Effector memory CD8-positive, alpha-beta T cell (primary cell): Measurements from ENCODE around the gene C18orf32.
"Not testable (repeated sequence)": the region's sequence is repeated elsewhere in the genome, so short reads cannot be mapped to it uniquely, and the experiment has no call there.

Experiments used
- ATAC-seq: fragments of 150-1000 bp; cut with Tn5 transposase; replicated peaks from 2 replicates; pipeline ENCODE4 v1.10.0; 2021; ENCODE audit warnings: mild to moderate bottlenecking, moderate library complexity
- DNase-seq, 3 experiments: peaks; one replicate each; pipeline ENCODE4 v3.0.0; 2021
- H3K27ac Mint-ChIP-seq, 2 donors: one replicate each; pipeline ENCODE4 v1.8.0; 2022; ENCODE audit warnings: mild to moderate bottlenecking in 2 of 2, mixed read lengths in 2 of 2, moderate library complexity in 2 of 2
- H3K27me3 Mint-ChIP-seq, 2 donors: one replicate each; pipeline ENCODE4 v1.8.0; 2022; ENCODE audit warnings: mixed read lengths in 2 of 2
- H3K36me3 Mint-ChIP-seq: one replicate; pipeline ENCODE4 v1.8.0; 2022; ENCODE audit warnings: mild to moderate bottlenecking, moderate library complexity, mixed read lengths; ENCODE audit not compliant: insufficient read depth
- H3K4me1 Mint-ChIP-seq, 2 donors: one replicate each; pipeline ENCODE4 v1.8.0; 2022; ENCODE audit warnings: low read depth in 2 of 2, mixed read lengths in 2 of 2
- H3K4me3 Mint-ChIP-seq, 2 donors: one replicate each; pipeline ENCODE4 v1.8.0; 2022; ENCODE audit warnings: mild to moderate bottlenecking in 2 of 2, mixed read lengths in 2 of 2, moderate library complexity in 2 of 2
- H3K9me3 Mint-ChIP-seq, 2 donors: one replicate each; pipeline ENCODE4 v1.8.0; 2022; ENCODE audit warnings: mixed read lengths in 2 of 2

Gene C18orf32

GRCh38 chr18:49491857-49492693, 5.0 kb upstream of the C18orf32 start, which contains the start of gene RPL17:
Gene RPL17, minus strand, starts transcription at chr18:49492465.
- Mint-ChIP-seq H3K27me3 (no peaks in the 10 kb centered on the region), H3K9me3 (no peaks in the 10 kb centered on the region), H3K4me1 (peaks cover 26 to 29% of the 10 kb centered on the region in 2 donors), H3K36me3 (peaks cover 54% of the 10 kb centered on the region), H3K27ac (peak within 1 kb of the TSS; percentile 95), H3K4me3 (peak within 1 kb of the TSS; percentile 87 to 93)
- DNase-seq (peak; percentile 82 to 88 (median 87)), ATAC-seq (peak; percentile 71)

- Mint-ChIP-seq H3K4me1 (peaks cover 26 to 30% of the 10 kb centered on the region in 2 donors), H3K27ac (peak overlapping the region; percentile 95), H3K4me3 (peak overlapping the region; percentile 87 to 93), H3K27me3 (no peaks in the 10 kb centered on the region), H3K36me3 (peaks cover 60% of the 10 kb centered on the region), H3K9me3 (no peaks in the 10 kb centered on the region)
- DNase-seq (no peak), ATAC-seq (no peak)
Observed at GRCh38 chr18:49491534-49491856, 4.5 kb upstream of the C18orf32 start.

- H3K27ac Mint-ChIP-seq: peak overlapping the region in 1 of 2 donors; percentile 95
- DNase-seq: peak in 1 of 3 experiments; percentile 11
- no peak for ATAC-seq
- H3K36me3 Mint-ChIP-seq: peaks cover 61% of the 10 kb centered on the region
- H3K27me3 Mint-ChIP-seq: no peaks in the 10 kb centered on the region
- peak overlapping the region; percentile 87 to 93 for H3K4me3 Mint-ChIP-seq
- no peaks in the 10 kb centered on the region for H3K9me3 Mint-ChIP-seq
- H3K4me1 Mint-ChIP-seq: peaks cover 29 to 36% of the 10 kb centered on the region in 2 donors
Observed at GRCh38 chr18:49490246-49490762, 3.3 kb upstream of the C18orf32 start.

- H3K36me3 Mint-ChIP-seq: peaks cover 68% of the 10 kb centered on the region
- no peaks in the 10 kb centered on the region for H3K9me3 Mint-ChIP-seq
- no peak for ATAC-seq
- no peaks in the 10 kb centered on the region for H3K27me3 Mint-ChIP-seq
- H3K4me3 Mint-ChIP-seq: peak overlapping the region; percentile 79 to 88
- H3K4me1 Mint-ChIP-seq: peaks cover 35 to 53% of the 10 kb centered on the region in 2 donors
- DNase-seq: no peak
- H3K27ac Mint-ChIP-seq: peak overlapping the region; percentile 84 to 96
Observed at GRCh38 chr18:49487711-49488310, 777 bp upstream of the C18orf32 start.

GRCh38 chr18:49486606-49486952, 455 bp downstream of the C18orf32 start:
- Mint-ChIP-seq H3K4me1 (peaks cover 32 to 54% of the 10 kb centered on the region in 2 donors), H3K27ac (peak overlapping the region; percentile 84 to 96), H3K36me3 (peaks cover 71% of the 10 kb centered on the region), H3K27me3 (no peaks in the 10 kb centered on the region), H3K4me3 (peak overlapping the region; percentile 79 to 88), H3K9me3 (no peaks in the 10 kb centered on the region)
- DNase-seq (no peak), ATAC-seq (peak; percentile 2)

GRCh38 chr18:49486134-49486533, 900 bp downstream of the C18orf32 start:
- Mint-ChIP-seq H3K27ac (peak overlapping the region; percentile 84 to 96), H3K9me3 (no peaks in the 10 kb centered on the region), H3K4me1 (peaks cover 28 to 51% of the 10 kb centered on the region in 2 donors), H3K36me3 (peaks cover 71% of the 10 kb centered on the region), H3K27me3 (no peaks in the 10 kb centered on the region), H3K4me3 (peak overlapping the region; percentile 79 to 88)
- ATAC-seq: no peak
- DNase-seq: no peak

DNA sequence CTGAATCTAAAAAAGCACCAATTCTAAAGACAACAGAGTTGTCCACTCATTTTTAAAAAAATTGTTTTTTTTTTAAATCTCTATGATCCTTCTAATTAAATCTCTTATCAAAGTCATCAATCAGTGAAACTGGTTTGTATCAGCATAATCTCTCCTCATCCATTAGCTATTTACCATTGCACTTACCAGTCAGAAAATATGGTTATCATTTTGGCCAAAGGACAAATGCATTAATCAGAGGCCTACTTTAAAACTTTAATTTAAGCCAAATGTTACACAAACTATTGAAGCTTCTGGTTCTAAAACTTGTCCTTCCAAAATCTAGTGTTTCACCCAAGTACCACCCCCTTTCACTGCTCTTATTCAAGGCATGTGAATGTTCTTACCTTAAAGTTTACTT, 3.8 kb downstream of the C18orf32 start:
- ATAC-seq (no peak), DNase-seq (no peak)
- no peaks in the 10 kb centered on the region for H3K9me3 Mint-ChIP-seq
- no peak overlapping the region for H3K4me3 Mint-ChIP-seq
- no peaks in the 10 kb centered on the region for H3K27me3 Mint-ChIP-seq
- no peak overlapping the region for H3K27ac Mint-ChIP-seq
- peaks cover 19 to 31% of the 10 kb centered on the region in 2 donors for H3K4me1 Mint-ChIP-seq
- H3K36me3 Mint-ChIP-seq: peaks cover 59% of the 10 kb centered on the region

- DNase-seq: no peak
- H3K36me3 Mint-ChIP-seq: peaks cover 46% of the 10 kb centered on the region
- H3K4me1 Mint-ChIP-seq: peaks cover 13 to 31% of the 10 kb centered on the region in 2 donors
- no peak for ATAC-seq
- peak overlapping the region in 1 of 2 donors; percentile 58 for H3K27ac Mint-ChIP-seq
- no peaks in the 10 kb centered on the region for H3K9me3 Mint-ChIP-seq
- H3K4me3 Mint-ChIP-seq: no peak overlapping the region
- H3K27me3 Mint-ChIP-seq: no peaks in the 10 kb centered on the region
Observed at GRCh38 chr18:49481907-49482306, 5.1 kb downstream of the C18orf32 start.

- H3K4me3 Mint-ChIP-seq: no peak overlapping the region
- no peak for ATAC-seq
- DNase-seq: no peak
- no peaks in the 10 kb centered on the region for H3K9me3 Mint-ChIP-seq
- H3K27me3 Mint-ChIP-seq: no peaks in the 10 kb centered on the region
- peaks cover 13 to 33% of the 10 kb centered on the region in 2 donors for H3K4me1 Mint-ChIP-seq
- no peak overlapping the region for H3K27ac Mint-ChIP-seq
- peaks cover 41% of the 10 kb centered on the region for H3K36me3 Mint-ChIP-seq
Observed at GRCh38 chr18:49481317-49481716, 5.7 kb downstream of the C18orf32 start.

DNA sequence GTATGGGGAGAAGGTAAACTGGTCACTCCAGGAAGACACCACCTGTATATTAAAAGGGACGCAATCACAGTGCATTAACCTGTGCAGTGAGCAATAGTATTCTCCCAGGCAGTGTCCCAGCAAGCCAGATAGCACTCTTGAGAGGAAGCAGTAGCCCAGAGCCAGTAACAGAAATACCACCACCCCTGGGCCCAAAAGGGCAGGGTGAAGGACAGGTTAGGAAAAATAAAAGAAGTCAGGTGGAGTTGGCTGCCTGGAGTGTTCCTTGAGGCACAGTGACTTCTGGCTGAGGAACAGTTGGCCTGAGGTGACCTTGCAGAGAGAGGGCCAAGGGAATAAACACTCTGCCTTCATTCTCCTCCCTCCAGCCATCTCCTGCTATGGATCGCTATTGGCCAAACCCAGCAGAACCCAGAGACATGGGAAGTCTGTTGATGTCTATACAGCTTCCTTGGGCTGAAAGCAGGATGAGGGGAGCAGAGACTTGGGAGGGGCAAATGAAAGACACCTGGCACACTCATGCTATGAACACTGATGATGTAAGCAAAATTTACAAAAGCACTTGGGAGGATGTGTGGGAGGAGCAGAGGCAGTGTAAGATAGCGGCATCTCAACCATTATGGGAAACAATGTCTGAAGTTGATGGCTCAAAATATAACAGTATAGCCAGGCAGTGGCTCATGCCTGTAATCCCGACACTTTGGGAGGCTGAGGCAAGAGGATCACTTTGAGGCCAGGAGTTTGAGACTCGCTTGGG, 7.5 kb downstream of the C18orf32 start:
- peaks cover 41% of the 10 kb centered on the region for H3K36me3 Mint-ChIP-seq

GRCh38 chr18:49476664-49477411, 10.2 kb downstream of the C18orf32 start:
- Mint-ChIP-seq H3K27me3 (no peaks in the 10 kb centered on the region), H3K36me3 (peaks cover 25% of the 10 kb centered on the region), H3K27ac (no peak overlapping the region), H3K4me3 (no peak overlapping the region), H3K9me3 (no peaks in the 10 kb centered on the region), H3K4me1 (peaks cover 2 to 11% of the 10 kb centered on the region in 2 donors)
- ATAC-seq (no peak), DNase-seq (no peak)

More for the DNA sequence above, 7.5 kb downstream of the C18orf32 start:
- no peaks in the 10 kb centered on the region for H3K27me3 Mint-ChIP-seq
- ATAC-seq (no peak), DNase-seq (no peak)
- peak overlapping the region; percentile 64 to 82 for H3K27ac Mint-ChIP-seq
- H3K4me1 Mint-ChIP-seq: peaks cover 6 to 24% of the 10 kb centered on the region in 2 donors
- H3K4me3 Mint-ChIP-seq: no peak overlapping the region
- H3K9me3 Mint-ChIP-seq: no peaks in the 10 kb centered on the region

DNA sequence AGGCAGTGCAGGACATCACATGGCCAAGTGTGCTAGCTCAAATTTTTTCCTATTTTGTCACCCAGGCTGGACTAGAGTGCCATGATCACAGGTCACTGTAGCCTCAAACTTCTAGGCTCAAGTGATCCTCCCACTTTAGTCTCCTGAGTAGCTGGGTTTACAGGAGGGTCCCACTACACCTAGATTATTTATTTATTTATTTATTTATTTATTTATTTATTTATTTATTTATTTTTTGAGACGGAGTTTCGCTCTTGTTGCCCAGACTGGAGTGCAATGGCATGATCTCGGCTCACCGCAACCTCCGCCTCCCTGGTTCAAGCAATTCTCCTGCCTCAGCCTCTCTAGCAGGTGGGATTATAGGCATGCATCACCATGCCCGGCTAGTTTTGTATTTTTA, 12.1 kb downstream of the C18orf32 start:
- not testable (repeated sequence) for H3K4me1 Mint-ChIP-seq, H3K9me3 Mint-ChIP-seq, H3K4me3 Mint-ChIP-seq, ATAC-seq, H3K27ac Mint-ChIP-seq, DNase-seq
- H3K36me3 Mint-ChIP-seq: peaks cover 13% of the 10 kb centered on the region
- H3K27me3 Mint-ChIP-seq: peaks cover 4 to 11% of the 10 kb centered on the region in 2 donors

DNA sequence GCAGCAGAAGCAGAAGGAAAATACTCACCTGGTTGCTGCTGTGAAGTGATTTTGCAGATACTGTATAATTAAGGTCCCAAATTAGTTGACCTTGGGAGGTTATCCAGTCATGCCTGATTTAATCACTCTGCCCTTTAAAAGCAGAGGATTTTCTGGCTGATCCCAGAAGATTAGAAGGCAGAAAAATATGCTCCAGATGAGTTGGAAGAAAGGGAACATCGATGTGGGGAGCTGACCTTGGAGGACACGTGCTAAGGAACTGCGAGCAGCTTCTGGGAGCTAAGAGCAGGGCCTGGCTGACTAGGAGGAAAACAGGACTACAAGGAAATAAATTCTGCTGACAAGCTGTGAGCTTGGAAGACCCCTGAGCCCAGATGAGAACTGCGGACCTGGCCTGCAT, 13.3 kb downstream of the C18orf32 start:
- H3K27me3 Mint-ChIP-seq: peaks cover 9 to 23% of the 10 kb centered on the region in 2 donors
- ATAC-seq: no peak
- DNase-seq: no peak
- H3K4me1 Mint-ChIP-seq: peaks cover 0 to 5% of the 10 kb centered on the region in 2 donors
- H3K36me3 Mint-ChIP-seq: peaks cover under 1% of the 10 kb centered on the region
- no peak overlapping the region for H3K4me3 Mint-ChIP-seq
- no peaks in the 10 kb centered on the region for H3K9me3 Mint-ChIP-seq
- H3K27ac Mint-ChIP-seq: no peak overlapping the region
